ENCODE measurements around the gene SPDYE3.
"Not testable (repeated sequence)": the region's sequence is repeated elsewhere in the genome, so short reads cannot be mapped to it uniquely, and the experiment has no call there.

The SPDYE3 gene, protein sequence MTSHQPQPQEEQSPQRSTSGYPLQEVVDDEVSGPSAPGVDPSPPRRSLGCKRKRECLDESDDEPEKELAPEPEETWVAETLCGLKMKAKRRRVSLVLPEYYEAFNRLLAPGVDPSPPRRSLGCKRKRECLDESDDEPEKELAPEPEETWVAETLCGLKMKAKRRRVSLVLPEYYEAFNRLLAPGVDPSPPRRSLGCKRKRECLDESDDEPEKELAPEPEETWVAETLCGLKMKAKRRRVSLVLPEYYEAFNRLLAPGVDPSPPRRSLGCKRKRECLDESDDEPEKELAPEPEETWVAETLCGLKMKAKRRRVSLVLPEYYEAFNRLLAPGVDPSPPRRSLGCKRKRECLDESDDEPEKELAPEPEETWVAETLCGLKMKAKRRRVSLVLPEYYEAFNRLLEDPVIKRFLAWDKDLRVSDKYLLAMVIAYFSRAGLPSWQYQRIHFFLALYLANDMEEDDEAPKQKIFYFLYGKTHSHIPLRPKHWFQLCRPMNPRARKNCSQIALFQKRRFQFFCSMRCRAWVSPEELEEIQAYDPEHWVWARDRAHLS

DNA sequence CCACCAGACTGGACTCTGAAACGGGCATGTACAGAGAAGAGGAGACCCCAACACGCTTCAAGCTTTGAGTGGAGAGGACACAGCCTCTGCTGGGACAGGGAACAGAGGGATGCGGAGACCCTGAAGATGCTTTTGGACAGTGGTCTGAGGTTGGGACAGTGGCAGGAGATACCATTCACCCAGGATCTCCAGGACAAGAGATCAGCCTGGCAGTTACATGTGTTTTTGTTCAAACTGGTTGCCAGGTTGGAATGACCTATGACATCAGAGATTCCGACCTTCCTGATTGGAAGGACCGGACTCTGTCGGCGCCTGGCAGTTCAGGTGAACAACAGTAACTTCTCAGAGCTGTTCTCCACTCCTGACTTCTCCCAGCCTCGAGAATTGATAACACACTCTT, at the start of gene SPDYE3:
Gene SPDYE3 (plus strand): TSS at position 301 of the 400 bp plus-strand sequence. CDS start 184 bp downstream, outside the sequence.
- CTCF ChIA-PET; POLR2A ChIA-PET; H3K4me3 ChIP-seq (ENCODE audit: low read depth, low read length); DNase-seq (ENCODE audit: low read depth, low spot score): not testable (repeated sequence)

DNA sequence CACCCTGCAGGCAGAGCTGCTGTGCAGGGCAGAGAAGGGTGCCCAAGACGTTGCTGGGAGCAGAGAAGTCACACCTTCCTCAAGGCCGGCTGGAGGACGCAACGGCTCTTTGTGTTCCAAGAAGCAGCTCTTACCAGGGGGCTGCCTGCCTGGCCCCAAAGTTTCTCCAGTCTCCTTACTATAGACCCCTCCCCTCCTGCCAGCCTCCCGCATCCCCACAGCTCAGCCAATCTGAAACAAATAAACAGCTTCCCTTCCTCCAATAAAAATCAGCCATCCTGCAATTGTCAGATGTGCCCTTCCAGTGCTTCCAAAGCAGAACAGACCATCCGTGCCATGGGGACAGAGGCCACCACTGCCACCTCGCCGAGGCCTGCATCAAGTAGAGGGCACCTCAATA, 47.5 kb upstream of the SPDYE3 start:
- CTCF ChIA-PET; POLR2A ChIA-PET; DNase-seq (ENCODE audit: low read depth, low spot score); H3K4me3 ChIP-seq (ENCODE audit: low read depth, low read length): not testable (repeated sequence)

DNA sequence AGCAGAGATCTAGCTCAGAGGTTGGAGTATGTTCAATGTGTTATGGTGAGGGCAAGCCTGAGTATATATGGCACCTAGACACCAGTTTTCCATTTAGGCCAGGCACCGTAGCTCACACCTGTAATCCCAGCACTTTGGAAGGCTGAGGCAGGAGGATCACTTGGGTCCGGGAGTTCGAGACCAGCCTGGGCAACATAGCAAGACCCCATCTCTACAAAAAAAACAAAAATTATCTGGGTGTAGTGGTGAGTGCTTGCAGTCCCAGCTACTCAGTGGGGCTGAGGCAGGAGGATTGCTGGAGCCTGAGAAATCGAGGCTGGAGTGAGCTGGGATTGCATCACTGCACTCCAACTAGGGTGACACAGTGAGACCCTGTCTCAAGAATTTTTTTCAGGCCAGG, 44.6 kb upstream of the SPDYE3 start:
- POLR2A ChIA-PET; H3K4me3 ChIP-seq (ENCODE audit: low read depth, low read length); CTCF ChIA-PET; DNase-seq (ENCODE audit: low read depth, low spot score): not testable (repeated sequence)

DNA sequence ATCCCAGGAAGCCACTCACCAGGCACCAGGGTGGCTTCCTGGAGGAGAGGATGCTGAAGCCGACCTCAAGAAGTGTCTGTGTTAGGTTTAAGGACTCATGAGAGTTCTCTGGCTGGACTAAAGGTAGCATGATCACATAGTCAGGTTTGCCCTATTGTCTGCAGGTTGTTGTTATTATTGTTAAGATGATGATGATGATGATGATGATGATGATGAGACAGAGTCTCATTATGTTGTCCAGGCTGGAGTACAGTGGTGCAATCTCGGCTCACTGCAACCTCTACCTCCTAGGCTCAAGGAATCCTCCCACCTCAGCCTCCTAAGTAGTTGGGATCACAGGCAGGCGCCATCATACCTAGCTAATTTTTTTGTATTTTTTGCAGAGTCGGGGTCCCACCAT, 43.3 kb upstream of the SPDYE3 start:
- POLR2A ChIA-PET; DNase-seq (ENCODE audit: low read depth, low spot score); CTCF ChIA-PET: not testable (repeated sequence)

DNA sequence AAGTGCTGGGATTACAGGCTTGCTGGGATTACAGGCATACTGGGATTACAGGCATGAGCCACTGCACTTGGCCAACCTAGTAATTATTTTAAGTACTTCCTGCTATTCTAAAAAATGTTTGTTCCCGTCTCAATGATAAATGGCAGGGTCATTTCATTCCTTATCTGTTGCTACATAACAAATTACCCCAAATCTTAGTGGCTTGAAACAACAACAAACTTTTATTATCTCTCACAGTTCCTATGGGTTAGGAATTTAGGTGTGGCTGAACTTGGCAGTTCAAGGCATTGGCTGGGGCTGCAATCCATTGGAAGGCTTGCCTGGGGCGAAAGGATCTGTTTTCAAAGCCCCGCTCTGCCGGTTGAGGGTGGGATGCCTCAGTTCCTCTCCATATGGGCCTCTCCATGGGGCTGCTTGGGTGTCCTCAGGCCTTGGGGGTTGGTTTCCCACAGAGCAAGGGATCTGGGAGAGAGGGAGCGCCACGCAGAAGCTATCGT, 42.8 kb upstream of the SPDYE3 start:
- H3K4me3 ChIP-seq (ENCODE audit: low read depth, low read length); DNase-seq (ENCODE audit: low read depth, low spot score); CTCF ChIA-PET; POLR2A ChIA-PET: not testable (repeated sequence)

More for the DNA sequence above, 43.3 kb upstream of the SPDYE3 start:
- not testable (repeated sequence) for H3K4me3 ChIP-seq (ENCODE audit: low read depth, low read length)

DNA sequence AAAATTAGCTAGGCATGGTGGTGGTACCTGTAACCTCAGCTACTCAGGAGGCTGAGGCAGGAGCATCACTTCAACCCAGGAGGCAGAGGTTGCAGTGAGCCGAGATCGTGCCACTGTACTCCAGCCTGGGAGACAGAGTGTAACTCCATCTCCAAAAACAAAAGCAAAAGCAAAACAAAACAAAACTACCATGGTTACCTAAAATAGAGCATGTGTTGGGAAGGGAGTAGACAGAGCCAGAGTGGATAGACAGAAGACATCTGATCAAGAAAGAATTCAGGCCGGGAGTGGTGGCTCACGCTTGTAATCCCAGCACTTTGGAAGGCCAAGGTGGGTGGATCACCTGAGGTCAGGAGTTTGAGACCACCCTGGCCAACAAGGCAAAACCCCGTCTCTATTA, 41.7 kb upstream of the SPDYE3 start:
- POLR2A ChIA-PET; DNase-seq (ENCODE audit: low read depth, low spot score); H3K4me3 ChIP-seq (ENCODE audit: low read depth, low read length); CTCF ChIA-PET: not testable (repeated sequence)

DNA sequence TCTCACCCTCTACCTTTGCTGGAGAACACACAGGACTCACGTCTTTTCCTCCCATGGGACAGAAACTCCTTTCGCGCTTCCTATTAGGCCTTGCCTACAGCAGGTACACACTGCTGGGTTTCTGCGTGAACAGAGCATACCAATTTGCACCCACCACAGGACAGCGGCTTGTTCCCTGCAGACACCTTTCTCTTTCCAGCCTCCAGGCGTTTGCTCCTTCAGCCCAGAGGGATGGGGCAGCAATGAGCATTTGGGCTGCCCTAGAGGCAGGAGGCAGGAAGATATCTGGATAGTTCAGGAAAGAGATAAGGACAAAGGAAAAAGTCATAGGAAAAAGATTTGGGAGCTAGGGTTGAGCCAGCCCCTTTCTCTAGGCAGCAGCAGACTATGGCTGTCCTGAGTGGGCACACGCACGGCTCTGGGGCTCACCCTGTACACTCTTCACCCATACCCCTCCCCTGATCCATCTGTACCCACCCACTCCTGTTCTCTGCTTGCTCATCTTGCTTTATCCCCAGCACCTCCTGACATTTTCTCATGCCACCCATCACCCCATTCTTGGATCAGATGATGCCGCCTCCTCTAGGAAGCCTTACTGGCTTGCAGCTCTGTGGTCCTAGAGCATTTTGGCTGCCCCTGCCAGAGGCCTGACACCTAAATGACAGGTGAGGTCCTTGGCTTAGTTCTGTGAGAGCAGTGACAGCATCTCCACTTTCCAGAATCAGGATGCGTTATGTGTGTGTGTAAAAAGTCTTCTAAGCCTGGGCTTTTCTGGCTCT, 40.7 kb upstream of the SPDYE3 start:
- ChIA-PET CTCF (no interaction called here), POLR2A (no interaction called here)
- DNase-seq (ENCODE audit: low read depth, low spot score), result no peak
- no peak overlapping the region for H3K4me3 ChIP-seq (ENCODE audit: low read depth, low read length)
- TF ChIP-seq, protein P1, sequence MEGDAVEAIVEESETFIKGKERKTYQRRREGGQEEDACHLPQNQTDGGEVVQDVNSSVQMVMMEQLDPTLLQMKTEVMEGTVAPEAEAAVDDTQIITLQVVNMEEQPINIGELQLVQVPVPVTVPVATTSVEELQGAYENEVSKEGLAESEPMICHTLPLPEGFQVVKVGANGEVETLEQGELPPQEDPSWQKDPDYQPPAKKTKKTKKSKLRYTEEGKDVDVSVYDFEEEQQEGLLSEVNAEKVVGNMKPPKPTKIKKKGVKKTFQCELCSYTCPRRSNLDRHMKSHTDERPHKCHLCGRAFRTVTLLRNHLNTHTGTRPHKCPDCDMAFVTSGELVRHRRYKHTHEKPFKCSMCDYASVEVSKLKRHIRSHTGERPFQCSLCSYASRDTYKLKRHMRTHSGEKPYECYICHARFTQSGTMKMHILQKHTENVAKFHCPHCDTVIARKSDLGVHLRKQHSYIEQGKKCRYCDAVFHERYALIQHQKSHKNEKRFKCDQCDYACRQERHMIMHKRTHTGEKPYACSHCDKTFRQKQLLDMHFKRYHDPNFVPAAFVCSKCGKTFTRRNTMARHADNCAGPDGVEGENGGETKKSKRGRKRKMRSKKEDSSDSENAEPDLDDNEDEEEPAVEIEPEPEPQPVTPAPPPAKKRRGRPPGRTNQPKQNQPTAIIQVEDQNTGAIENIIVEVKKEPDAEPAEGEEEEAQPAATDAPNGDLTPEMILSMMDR (IDR thresholded peaks at IDR 0.05; ENCODE audit: insufficient read depth, low read length, missing control alignments), result no peak

DNA sequence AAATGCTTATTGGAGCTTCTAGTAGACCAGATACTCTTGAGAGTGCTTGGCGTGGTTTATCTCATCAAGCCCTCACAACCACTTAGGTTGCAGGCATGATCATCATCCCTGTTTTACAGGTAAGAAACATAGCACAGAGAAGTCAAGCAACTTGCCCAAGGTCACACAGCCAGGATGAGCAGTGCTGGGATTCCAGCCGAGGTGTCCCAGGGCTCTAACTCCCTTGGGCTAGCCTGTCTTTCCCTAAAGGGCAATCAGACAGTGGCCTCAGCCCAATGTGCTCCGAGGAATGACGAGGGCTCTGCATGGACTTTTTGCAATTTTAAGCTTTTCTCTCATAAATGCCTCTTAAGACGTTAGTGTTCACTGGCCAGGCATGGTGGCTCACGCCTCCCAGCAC, 39.9 kb upstream of the SPDYE3 start:
- ChIA-PET CTCF (no interaction called here), POLR2A (no interaction called here)
- TF ChIP-seq, protein P1 (IDR thresholded peaks at IDR 0.05; ENCODE audit: insufficient read depth, low read length, missing control alignments), result no peak
- DNase-seq (ENCODE audit: low read depth, low spot score), result no peak
- H3K4me3 ChIP-seq (ENCODE audit: low read depth, low read length), result no peak overlapping the region

DNA sequence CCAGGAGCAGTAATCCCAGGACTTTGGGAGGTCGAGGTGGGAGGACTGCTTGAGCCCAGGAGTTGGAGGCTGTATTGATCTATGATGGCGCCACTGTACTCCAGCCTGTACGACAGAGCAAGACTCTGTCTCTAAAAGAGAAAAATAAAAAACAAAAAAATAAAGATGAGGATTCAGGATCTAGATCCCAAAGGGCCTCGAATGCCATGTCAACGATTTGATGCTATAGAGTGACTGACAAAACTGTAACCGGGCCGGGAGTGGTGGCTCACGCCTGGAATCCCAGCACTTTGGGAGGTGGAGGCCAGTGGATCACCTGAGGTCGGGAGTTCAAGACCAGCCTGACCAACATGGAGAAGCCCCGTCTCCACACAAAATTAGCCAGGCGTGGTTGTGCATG, 38.6 kb upstream of the SPDYE3 start:
- POLR2A ChIA-PET; CTCF ChIA-PET; H3K4me3 ChIP-seq (ENCODE audit: low read depth, low read length); DNase-seq (ENCODE audit: low read depth, low spot score): not testable (repeated sequence)

DNA sequence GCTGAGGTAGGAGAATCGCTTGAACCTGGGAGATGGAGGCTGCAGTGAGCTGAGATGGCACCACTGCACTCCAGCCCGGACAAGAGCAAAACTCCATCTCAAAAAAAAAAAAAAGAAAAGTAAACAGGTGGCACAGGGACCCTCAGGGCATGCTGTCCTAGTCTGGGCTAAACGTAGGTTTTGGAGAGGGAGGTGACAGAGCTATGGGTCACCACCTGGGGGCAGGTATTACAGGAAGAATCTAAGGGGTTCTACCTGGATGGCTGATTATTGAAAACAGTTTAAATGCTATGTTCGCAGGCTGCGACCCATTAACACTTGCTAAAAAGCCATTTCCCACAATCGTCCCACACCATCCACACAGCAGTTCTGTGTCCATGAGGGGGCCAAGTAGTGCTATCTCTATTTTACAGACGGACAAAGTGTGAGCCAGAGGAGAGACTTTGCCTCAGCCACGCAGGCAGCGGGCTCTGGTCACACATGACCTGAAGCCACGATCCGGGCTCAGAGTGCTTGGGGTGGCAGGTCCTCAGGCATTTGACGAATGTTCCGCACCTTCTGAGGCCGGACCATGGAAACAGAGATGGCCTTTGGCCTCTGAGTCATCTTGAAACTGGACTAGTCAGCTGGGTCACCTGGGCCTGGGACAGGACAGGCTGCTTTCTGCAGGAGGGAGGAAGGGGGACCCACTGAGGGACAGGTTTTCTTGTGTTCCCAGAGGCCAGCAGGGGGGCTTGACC, 38.0 kb upstream of the SPDYE3 start:
- DNase-seq (ENCODE audit: low read depth, low spot score); CTCF ChIA-PET; POLR2A ChIA-PET; H3K4me3 ChIP-seq (ENCODE audit: low read depth, low read length): not testable (repeated sequence)

DNA sequence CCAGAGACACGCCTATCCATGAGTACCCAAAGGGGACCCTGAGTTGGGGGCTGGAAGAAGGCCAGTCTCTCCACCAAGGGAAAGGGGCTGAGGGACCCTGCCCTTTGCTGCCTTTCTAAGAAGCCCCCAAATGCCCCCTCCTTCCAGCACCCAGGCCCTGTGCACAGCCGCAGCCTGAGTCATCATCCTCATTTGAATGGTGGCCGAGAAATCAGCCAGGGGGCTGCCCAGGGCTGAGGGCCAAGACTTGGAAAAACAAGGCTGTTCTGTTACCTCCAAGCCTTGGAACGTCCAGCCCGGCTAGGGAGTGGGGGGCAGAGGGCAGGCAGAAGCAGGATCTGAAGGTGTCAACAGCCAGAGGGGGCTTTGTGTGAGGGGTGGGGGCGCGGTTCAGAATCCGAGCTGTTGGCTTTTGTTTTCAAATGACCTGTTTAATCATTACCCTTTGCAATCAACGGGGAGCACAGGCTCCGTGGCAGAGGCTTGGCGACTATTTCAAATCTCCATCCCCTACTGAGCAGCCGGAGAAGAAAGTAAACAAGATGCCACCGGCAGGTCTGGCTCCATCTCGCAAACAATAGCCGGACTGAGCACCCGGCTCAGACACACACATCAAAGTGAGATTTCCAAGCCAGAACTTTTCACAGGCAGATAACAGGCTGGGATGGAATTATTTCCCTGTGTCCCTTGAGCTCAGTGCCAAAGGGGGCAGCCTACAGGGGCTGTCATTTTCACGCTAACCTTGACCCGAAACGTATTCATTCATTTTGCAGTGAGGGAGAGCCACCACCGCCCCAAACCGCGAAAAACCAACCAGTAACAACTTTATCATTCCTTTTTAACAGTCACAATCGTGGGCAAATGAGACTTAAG, 37.2 kb upstream of the SPDYE3 start:
- POLR2A ChIA-PET; DNase-seq (ENCODE audit: low read depth, low spot score): not testable (repeated sequence)
- peak overlapping the region; percentile 69 for H3K4me3 ChIP-seq (ENCODE audit: low read depth, low read length)

DNA sequence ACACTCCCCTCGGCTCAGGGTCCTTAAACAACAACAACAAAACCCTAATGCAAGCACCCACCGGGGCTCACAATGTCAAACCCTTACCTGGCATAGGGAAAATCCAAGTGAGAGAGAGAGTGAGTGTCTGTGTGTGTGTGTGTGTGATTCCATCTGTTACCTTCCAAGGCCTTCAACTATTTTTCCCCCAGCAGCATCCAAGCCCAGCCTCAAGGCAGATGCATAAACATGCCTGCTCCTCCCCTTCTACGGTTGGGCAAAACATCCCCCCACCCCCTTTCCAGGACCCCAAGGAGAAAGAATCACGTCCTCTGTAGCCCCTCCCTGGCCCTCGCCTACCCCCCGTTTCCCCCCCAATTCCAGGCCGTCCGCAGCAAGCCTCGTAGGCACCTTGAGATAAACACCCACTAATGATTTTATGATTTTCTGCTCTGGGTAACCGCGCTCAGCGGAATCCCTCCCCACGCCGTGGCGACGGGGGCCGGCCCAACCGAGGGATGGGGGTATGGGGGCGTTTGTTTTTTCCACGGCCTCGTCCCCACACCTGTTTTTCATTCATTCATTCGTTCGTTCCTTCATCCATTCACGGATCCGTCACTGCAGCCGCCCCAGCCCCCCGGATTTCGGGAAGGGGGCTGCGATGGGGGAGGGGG, 36.4 kb upstream of the SPDYE3 start:
- POLR2A ChIA-PET; DNase-seq (ENCODE audit: low read depth, low spot score); CTCF ChIA-PET: not testable (repeated sequence)
- peak overlapping the region; percentile 69 for H3K4me3 ChIP-seq (ENCODE audit: low read depth, low read length)

More for the DNA sequence above, 37.2 kb upstream of the SPDYE3 start:
- CTCF ChIA-PET, result not testable (repeated sequence)
